Activated naive CD4-positive, alpha-beta T cell treated with anti-CD3 and anti-CD28 coated beads, Interleukin-2, amount 50 U/mL, for 24 hours (primary cell): ENCODE data around the gene TNNC1.

Source experiments
- H3K27ac Mint-ChIP-seq: one replicate; pipeline ENCODE4 v1.8.0; 2021; ENCODE audit warnings: mild to moderate bottlenecking, mixed read lengths
- H3K27me3 Mint-ChIP-seq: one replicate; pipeline ENCODE4 v1.8.0; 2021; ENCODE audit warnings: mixed read lengths
- H3K36me3 Mint-ChIP-seq: one replicate; pipeline ENCODE4 v1.8.0; 2021; ENCODE audit warnings: mixed read lengths
- H3K4me1 Mint-ChIP-seq: one replicate; pipeline ENCODE4 v1.8.0; 2021; ENCODE audit warnings: mixed read lengths
- H3K4me3 Mint-ChIP-seq: one replicate; pipeline ENCODE4 v1.8.0; 2021; ENCODE audit warnings: mild to moderate bottlenecking, mixed read lengths
- H3K9me3 Mint-ChIP-seq: one replicate; pipeline ENCODE4 v1.8.0; 2021; ENCODE audit warnings: mixed read lengths

Gene TNNC1

GRCh38 chr3:52453496-52454249 is at the start of gene TNNC1:
TNNC1 (minus strand) TSS chr3:52454041; CDS start chr3:52454015, 26 bp downstream.
- no peaks in the 10 kb centered on the region for H3K9me3 Mint-ChIP-seq
- peak within 1 kb of the TSS; percentile 93 for H3K4me3 Mint-ChIP-seq
- H3K27ac Mint-ChIP-seq, result peak within 1 kb of the TSS; percentile 99
- no peaks in the 10 kb centered on the region for H3K27me3 Mint-ChIP-seq
- H3K36me3 Mint-ChIP-seq, result peaks cover 3% of the 10 kb centered on the region
- H3K4me1 Mint-ChIP-seq, result peaks cover 46% of the 10 kb centered on the region

GRCh38 chr3:52502808-52503350 is 49.0 kb upstream of the TNNC1 start:
- Mint-ChIP-seq H3K9me3 (no peaks in the 10 kb centered on the region), H3K36me3 (no peaks in the 10 kb centered on the region), H3K4me1 (no peaks in the 10 kb centered on the region), H3K27ac (no peak overlapping the region), H3K27me3 (no peaks in the 10 kb centered on the region), H3K4me3 (no peak overlapping the region)

GRCh38 chr3:52502001-52502400 is 48.2 kb upstream of the TNNC1 start:
- Mint-ChIP-seq H3K9me3 (no peaks in the 10 kb centered on the region), H3K4me1 (no peaks in the 10 kb centered on the region), H3K27me3 (no peaks in the 10 kb centered on the region), H3K36me3 (no peaks in the 10 kb centered on the region), H3K4me3 (no peak overlapping the region), H3K27ac (no peak overlapping the region)

- Mint-ChIP-seq H3K9me3 (no peaks in the 10 kb centered on the region), H3K4me3 (no peak overlapping the region), H3K36me3 (no peaks in the 10 kb centered on the region), H3K27ac (no peak overlapping the region), H3K27me3 (no peaks in the 10 kb centered on the region), H3K4me1 (no peaks in the 10 kb centered on the region)
Measured at GRCh38 chr3:52501046-52501445, 47.2 kb upstream of the TNNC1 start.

GRCh38 chr3:52498137-52499054 is 44.6 kb upstream of the TNNC1 start:
- no peak overlapping the region for H3K27ac Mint-ChIP-seq
- H3K36me3 Mint-ChIP-seq, result no peaks in the 10 kb centered on the region
- H3K27me3 Mint-ChIP-seq, result no peaks in the 10 kb centered on the region
- no peaks in the 10 kb centered on the region for H3K9me3 Mint-ChIP-seq
- H3K4me3 Mint-ChIP-seq, result no peak overlapping the region
- H3K4me1 Mint-ChIP-seq, result no peaks in the 10 kb centered on the region

- Mint-ChIP-seq H3K4me3 (no peak overlapping the region), H3K27ac (no peak overlapping the region), H3K36me3 (no peaks in the 10 kb centered on the region), H3K4me1 (no peaks in the 10 kb centered on the region), H3K9me3 (no peaks in the 10 kb centered on the region), H3K27me3 (no peaks in the 10 kb centered on the region)
Measured at GRCh38 chr3:52495777-52496602, 42.1 kb upstream of the TNNC1 start.

GRCh38 chr3:52494886-52495495 is 41.1 kb upstream of the TNNC1 start, which contains the start of gene STAB1:
STAB1 (plus strand) TSS chr3:52495338; CDS start chr3:52495414, 76 bp downstream.
- no peaks in the 10 kb centered on the region for H3K27me3 Mint-ChIP-seq

GRCh38 chr3:52494445-52494844 is 40.6 kb upstream of the TNNC1 start:
- no peak overlapping the region for H3K27ac Mint-ChIP-seq

More at GRCh38 chr3:52494886-52495495, 41.1 kb upstream of the TNNC1 start, which contains the start of gene STAB1:
- H3K9me3 Mint-ChIP-seq, result no peaks in the 10 kb centered on the region
- H3K4me1 Mint-ChIP-seq, result no peaks in the 10 kb centered on the region
- no peak within 1 kb of the TSS for H3K4me3 Mint-ChIP-seq
- no peaks in the 10 kb centered on the region for H3K36me3 Mint-ChIP-seq
- no peak within 1 kb of the TSS for H3K27ac Mint-ChIP-seq

GRCh38 chr3:52493232-52494017 is 39.6 kb upstream of the TNNC1 start:
- Mint-ChIP-seq H3K9me3 (no peaks in the 10 kb centered on the region), H3K27me3 (no peaks in the 10 kb centered on the region), H3K36me3 (no peaks in the 10 kb centered on the region), H3K27ac (no peak overlapping the region), H3K4me3 (no peak overlapping the region), H3K4me1 (no peaks in the 10 kb centered on the region)

More at GRCh38 chr3:52494445-52494844, 40.6 kb upstream of the TNNC1 start:
- Mint-ChIP-seq H3K4me1 (no peaks in the 10 kb centered on the region), H3K9me3 (no peaks in the 10 kb centered on the region), H3K4me3 (no peak overlapping the region), H3K27me3 (no peaks in the 10 kb centered on the region), H3K36me3 (no peaks in the 10 kb centered on the region)

- Mint-ChIP-seq H3K9me3 (no peaks in the 10 kb centered on the region), H3K27me3 (no peaks in the 10 kb centered on the region), H3K4me1 (no peaks in the 10 kb centered on the region), H3K36me3 (peaks cover 2% of the 10 kb centered on the region), H3K27ac (no peak overlapping the region), H3K4me3 (no peak overlapping the region)
Measured at GRCh38 chr3:52492059-52492458, 38.2 kb upstream of the TNNC1 start.

GRCh38 chr3:52490939-52491526 is 37.2 kb upstream of the TNNC1 start:
- Mint-ChIP-seq H3K9me3 (no peaks in the 10 kb centered on the region), H3K27me3 (no peaks in the 10 kb centered on the region), H3K4me1 (no peaks in the 10 kb centered on the region), H3K4me3 (no peak overlapping the region), H3K36me3 (peaks cover 2% of the 10 kb centered on the region), H3K27ac (no peak overlapping the region)

- no peak overlapping the region for H3K4me3 Mint-ChIP-seq
- no peaks in the 10 kb centered on the region for H3K9me3 Mint-ChIP-seq
- H3K36me3 Mint-ChIP-seq, result peaks cover 2% of the 10 kb centered on the region
- no peaks in the 10 kb centered on the region for H3K27me3 Mint-ChIP-seq
- H3K4me1 Mint-ChIP-seq, result no peaks in the 10 kb centered on the region
- no peak overlapping the region for H3K27ac Mint-ChIP-seq
Measured at GRCh38 chr3:52490035-52490938, 36.4 kb upstream of the TNNC1 start.

- Mint-ChIP-seq H3K27me3 (no peaks in the 10 kb centered on the region), H3K27ac (no peak overlapping the region), H3K36me3 (peaks cover 2% of the 10 kb centered on the region), H3K9me3 (no peaks in the 10 kb centered on the region), H3K4me3 (no peak overlapping the region), H3K4me1 (no peaks in the 10 kb centered on the region)
Measured at GRCh38 chr3:52489453-52489852, 35.6 kb upstream of the TNNC1 start.
